ENCODE measurements around the gene FRMD7.
A peak's percentile ranks its signal among the peaks of the same experiment; 100 is the strongest.

The FRMD7 gene

GRCh38 chrX:132093239-132093860 lies 34.5 kb downstream of the FRMD7 start:
- DNase-seq (ENCODE audit: low read depth) = no peak
- H3K4me3 ChIP-seq (ENCODE audit: low read depth, low read length) = no peak overlapping the region

GRCh38 chrX:132092439-132093065 lies 35.3 kb downstream of the FRMD7 start:
- peak; percentile 36 for DNase-seq (ENCODE audit: low read depth)
- peak; percentile 79 for TF ChIP-seq CTCF (IDR thresholded peaks at IDR 0.05; ENCODE audit: low read depth, low read length, missing control alignments)

More at GRCh38 chrX:132093239-132093860, 34.5 kb downstream of the FRMD7 start:
- no peak for TF ChIP-seq CTCF (IDR thresholded peaks at IDR 0.05; ENCODE audit: low read depth, low read length, missing control alignments)

GRCh38 chrX:132090403-132091159 lies 37.2 kb downstream of the FRMD7 start:
- no peak for TF ChIP-seq CTCF (IDR thresholded peaks at IDR 0.05; ENCODE audit: low read depth, low read length, missing control alignments)
- no peak for DNase-seq (ENCODE audit: low read depth)
- H3K4me3 ChIP-seq (ENCODE audit: low read depth, low read length) = no peak overlapping the region

More at GRCh38 chrX:132092439-132093065, 35.3 kb downstream of the FRMD7 start:
- no peak overlapping the region for H3K4me3 ChIP-seq (ENCODE audit: low read depth, low read length)

- DNase-seq (ENCODE audit: low read depth) = no peak
- H3K4me3 ChIP-seq (ENCODE audit: low read depth, low read length) = no peak overlapping the region
- no peak for TF ChIP-seq CTCF (IDR thresholded peaks at IDR 0.05; ENCODE audit: low read depth, low read length, missing control alignments)
Observed at GRCh38 chrX:132088864-132089263, 39.0 kb downstream of the FRMD7 start.

GRCh38 chrX:132086672-132087071 lies 41.1 kb downstream of the FRMD7 start:
- H3K4me3 ChIP-seq (ENCODE audit: low read depth, low read length) = no peak overlapping the region
- DNase-seq (ENCODE audit: low read depth) = no peak
- no peak for TF ChIP-seq CTCF (IDR thresholded peaks at IDR 0.05; ENCODE audit: low read depth, low read length, missing control alignments)

GRCh38 chrX:132085786-132086185 lies 42.0 kb downstream of the FRMD7 start:
- no peak for DNase-seq (ENCODE audit: low read depth)
- no peak overlapping the region for H3K4me3 ChIP-seq (ENCODE audit: low read depth, low read length)
- TF ChIP-seq CTCF (IDR thresholded peaks at IDR 0.05; ENCODE audit: low read depth, low read length, missing control alignments) = no peak
